CD4-positive, alpha-beta T cell treated with Interleukin-17A for 4 hours (primary cell): Measurements from ENCODE around the gene CD2BP2.
"Not testable (repeated sequence)": the region's sequence is repeated elsewhere in the genome, so short reads cannot be mapped to it uniquely, and the experiment has no call there.

Experiments used
- DNase-seq: peaks from one replicate; pipeline ENCODE4 v3.0.0-alpha.2; 2020; ENCODE audit warnings: mixed read lengths

Gene CD2BP2

DNA sequence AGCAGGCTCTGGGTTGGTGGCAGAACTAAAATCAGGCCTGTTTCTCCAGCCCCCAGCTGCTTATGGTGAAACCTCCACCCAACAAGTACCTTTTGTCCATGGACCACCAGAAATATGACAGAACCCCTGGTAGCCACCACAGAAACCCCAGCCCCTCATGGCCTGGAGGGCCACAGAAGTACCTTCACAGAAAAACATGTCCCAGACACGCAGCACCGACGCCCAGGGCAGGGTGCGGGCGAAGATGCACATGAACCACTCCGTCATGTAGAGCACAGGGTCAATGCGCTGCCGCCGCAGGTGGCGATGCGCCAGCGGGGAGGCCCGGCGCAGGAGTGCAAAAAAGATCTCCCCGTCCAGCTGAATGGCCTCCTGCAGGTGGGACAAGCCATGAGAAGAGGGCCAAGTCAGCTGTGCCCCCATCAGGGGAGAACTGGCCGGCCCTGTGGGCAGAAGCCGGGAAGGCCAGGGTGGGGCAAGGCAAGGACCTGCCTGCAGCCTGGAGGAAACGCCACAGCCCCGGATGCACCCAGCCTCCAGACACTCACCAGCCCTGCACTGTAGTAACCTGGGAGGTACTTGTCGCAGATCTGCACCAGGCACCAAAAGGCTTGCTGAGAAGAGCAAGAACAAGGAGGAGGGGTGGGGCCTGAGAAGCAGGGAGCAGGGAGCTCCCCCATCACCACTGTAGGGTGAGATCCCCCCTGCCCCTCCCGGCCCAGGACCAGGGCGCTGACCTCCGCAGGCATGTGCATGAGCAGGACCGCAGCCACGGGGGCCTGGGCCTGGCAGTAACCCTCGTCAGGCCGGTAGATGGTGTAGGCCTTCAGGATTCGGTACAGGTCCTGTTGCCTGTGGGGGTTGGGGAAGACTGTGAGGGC, 4.1 kb upstream of the CD2BP2 start:
- no peak for DNase-seq

DNA sequence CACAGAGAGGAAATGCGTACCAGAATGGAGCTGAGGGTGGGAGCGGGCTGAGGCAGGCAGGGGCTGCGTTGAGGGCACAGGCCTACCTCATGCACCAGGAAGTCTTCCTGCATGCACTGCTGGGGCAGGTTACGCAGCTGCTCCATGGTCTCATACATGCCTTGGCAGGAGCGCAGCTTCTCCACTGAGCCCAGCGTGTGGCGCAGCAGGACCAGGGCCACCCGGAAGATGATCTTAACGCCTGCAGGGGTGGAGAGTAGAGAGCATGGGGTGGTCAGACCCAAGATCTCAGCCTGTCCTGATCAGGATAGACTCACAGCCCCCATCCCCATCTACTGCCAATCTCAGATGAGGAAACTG, 3.4 kb upstream of the CD2BP2 start:
- no peak for DNase-seq

GRCh38 chr16:30357715-30358576, 2.8 kb upstream of the CD2BP2 start:
- no peak for DNase-seq

DNA sequence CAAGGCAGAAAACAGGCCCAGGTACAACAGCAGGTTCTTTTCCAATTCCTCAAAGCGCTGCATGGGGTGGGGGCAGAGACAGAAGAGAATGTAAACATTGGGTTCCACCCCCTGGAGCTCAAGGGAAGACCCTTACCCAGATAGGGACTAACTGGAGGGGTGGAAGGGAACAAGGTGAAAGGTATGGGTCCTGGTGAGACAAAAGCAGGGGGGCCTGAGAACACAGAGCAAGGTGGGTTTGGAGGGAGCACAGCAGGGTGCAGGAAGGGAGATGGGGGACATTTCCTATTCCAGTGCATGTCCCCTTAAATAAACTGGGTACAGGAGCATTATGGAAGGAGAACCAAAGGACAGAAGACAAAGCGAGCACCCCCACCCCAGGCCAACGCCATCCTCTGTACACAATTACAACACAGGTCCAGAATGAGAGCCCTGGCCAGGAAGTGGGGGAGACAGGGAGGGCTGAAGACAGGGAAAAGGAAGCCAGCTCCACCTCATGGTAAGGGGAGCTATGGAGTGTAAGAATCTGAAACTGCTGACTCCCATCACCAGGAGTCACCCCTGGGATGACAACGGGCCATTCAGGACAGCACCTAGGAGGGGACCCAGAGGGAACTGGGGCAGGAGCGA, 2.1 kb upstream of the CD2BP2 start:
- no peak for DNase-seq

DNA sequence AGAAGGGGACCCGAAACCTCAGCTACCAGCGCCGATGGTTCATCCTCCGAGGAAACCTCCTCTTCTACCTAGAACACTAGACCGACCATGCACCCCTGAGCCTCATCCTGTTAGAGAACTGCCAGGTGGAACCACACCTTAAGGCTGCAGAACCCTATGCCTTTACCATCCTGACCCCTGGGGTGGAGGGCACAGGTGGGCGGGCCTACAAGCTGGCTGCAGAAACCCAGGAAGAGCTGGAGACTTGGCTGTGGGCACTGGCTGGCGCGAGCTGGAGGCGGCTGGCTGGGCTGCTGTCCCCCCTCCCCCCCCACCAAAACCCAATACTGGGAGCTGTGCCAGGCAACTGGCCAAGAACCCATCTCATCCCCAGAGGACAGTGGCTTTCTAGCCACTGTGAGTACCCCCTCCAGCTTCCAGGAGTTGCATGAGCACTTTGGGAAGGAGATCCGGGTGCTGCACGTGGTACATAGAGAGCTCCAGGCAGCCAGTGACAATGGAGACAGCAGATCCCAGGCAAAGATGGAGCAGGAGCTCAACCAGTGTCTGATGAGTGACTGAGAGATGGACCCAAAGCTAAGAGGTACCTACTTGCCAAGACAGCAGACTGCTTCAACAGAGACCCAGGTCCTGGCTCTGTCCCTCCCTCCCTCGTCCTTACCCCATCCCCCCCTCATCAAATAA, 1.4 kb upstream of the CD2BP2 start:
- DNase-seq = no peak

DNA sequence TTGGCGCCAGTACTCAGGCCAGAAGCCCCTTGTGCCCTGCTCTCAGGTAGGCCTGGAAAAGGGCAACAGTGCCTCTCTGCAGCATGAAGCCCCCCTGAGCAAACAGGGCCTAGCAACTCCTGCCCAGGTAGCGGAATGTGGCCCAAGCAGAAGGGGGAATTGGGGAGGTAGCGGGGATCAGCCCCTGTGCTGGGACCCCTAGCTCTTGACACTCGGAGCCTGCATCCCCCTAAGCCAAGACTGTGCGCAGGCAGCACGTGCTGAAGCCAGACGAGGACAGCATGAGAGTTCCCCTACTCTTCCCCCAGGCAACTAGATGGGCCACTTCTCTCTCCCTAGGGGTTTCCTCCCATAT, 823 bp upstream of the CD2BP2 start:
- no peak for DNase-seq

DNA sequence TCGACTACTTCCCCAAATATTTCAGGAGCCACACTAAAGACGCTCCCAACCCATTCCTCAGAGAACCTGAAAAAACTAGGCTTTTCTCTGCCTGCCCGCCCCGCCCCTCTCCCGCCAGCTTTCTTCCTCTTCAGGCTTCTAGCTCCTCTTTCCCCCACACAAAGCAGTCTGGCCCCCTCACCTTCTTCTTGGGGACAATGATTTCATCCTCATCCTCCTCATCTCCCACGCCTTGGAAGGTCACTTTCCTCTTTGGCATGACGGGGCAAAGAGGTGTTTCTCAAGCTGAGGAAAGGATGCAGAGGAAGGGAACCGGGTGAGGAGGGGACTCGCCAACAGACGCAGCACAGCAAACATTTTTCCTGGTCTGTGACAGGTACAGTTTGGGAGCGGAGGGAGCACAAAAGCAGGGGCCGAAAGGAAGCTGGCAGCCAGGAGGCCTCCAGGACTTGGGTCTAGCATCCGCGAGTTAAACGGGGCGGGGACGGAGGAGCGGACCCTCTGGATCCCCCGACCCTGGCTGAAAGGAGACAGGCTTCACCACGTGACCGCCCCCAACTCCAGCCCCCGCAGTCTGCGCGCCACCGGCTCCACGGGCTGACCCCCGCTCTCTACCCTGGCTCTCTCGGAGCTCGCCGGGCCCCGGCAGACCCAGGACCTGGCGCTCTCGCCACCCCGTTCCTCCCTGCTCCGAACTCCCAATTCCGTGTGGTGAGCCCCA, 525 bp downstream of the CD2BP2 start:
- DNase-seq = peak; percentile 23

- no peak for DNase-seq
Measured at GRCh38 chr16:30353438-30354129, 1.5 kb downstream of the CD2BP2 start.

DNA sequence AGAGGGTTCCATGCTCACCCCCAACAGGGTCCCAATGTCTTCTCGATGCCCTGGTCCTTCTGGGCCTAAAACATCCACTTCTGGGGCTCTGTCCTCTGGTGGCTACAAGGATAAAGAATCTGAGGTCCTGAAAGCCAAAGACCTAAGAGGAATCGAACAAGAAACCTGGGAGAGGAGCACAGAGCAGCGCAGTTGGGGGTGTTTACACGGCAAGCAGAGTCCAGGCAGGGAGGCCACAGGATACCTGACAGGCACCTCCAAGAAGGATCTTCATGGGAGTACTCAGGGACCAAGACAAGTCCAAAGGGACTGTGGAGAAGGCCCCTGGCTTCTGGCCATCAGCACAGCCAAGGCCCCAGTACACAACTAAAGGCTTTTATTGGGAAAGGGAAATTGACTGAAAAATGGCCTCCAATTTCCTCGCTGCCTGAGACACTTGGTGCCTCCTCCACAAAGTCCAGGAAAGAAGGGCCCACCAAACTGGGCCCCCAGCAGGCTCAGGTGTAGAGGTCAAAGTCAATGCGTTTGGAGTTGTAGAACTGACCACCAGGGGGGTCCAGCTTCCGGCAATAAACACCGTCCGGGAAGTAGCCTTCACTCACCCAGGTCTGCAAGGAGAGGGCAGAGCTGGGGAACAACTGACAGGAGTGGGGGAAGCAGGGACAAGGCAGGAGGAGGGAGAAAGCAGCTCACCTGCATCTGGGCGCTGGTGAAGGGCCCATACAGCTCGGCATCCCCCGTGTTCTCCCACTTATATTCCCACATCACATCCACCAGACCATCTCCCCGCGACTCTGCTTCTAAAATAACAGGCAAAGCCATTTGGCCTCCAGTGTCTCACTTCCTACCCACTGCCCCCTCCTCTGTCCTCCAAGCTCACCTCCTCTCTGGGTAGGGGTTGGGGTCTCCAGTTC, 2.4 kb downstream of the CD2BP2 start:
- DNase-seq = no peak

- no peak for DNase-seq
Measured at GRCh38 chr16:30351586-30352419, 3.3 kb downstream of the CD2BP2 start.

- no peak for DNase-seq
Measured at GRCh38 chr16:30351001-30351441, 4.1 kb downstream of the CD2BP2 start.

DNA sequence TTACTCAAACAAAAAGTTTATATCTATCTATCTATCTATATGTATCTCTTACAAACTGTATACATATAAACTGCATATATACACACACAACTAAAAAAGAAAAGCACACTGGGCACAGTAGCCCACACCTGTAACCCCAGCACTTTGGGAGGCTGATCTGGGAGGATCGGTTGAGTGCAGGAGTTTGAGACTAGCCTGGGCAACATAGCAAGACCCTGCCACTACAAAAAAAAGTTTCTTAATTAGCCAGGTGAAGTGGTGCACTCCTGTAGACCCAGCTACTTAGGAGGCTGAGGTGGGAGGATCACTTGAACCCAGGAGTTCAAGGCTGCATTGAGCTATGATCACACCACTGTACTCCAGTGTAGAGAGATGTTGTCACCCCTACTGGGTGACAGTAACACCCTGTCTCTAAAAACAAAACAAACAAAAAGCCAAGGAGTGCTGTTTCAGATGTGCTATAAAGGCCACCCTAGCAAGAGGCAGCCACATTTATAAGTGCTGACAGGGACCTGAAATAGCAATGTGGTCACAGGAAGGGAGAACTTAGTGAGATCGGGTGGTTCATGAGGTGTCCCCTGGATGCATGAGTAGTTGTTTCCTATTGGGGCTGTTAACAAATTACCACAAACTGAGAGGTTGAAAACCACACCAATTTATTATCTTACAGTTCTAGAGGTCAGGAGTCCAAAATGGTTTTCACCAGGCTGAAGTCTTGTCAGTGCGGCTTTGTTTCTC, 4.8 kb downstream of the CD2BP2 start:
- no peak for DNase-seq

- no peak for DNase-seq
Measured at GRCh38 chr16:30349675-30350074, 5.4 kb downstream of the CD2BP2 start.

- no peak for DNase-seq
Measured at GRCh38 chr16:30348929-30349328, 6.2 kb downstream of the CD2BP2 start.

- DNase-seq = no peak
Measured at GRCh38 chr16:30348113-30348512, 7.0 kb downstream of the CD2BP2 start.

DNA sequence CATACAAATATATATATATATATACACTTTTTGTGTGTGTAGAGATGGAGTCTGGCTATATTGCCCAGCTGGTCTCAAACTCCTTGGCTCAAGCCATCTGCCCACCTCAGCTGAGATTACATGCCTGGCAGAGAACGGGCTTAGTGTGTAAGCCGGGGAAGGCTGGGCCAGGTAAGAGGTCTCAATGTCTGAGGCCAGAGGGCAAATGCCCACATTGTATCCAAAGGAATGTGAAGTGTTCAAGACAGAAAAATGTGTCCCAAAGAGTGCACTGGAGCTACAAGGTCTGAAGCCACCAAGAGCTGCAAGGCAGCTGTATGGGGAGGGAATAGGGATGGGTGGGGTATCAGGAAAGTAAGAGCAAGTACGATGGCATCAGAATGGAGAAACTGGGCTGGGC, 8.8 kb downstream of the CD2BP2 start:
- no peak for DNase-seq

DNA sequence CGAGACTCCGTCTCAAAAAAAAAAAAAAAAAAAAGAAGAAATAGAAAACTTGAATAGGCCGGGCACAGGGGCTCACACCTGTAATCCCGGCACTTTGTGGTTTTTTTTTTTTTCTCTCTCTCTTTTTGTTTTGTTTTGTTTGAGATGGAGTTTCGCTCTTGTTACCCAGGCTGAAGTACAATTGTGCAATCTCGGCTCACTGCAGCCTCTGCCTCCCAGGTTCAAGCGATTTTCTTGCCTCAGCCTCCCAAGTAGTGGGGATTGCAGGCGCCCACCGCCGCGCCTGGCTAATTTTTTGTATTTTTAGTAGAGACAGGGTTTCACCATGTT, 11.7 kb downstream of the CD2BP2 start:
- not testable (repeated sequence) for DNase-seq

GRCh38 chr16:30342751-30343490, 12.2 kb downstream of the CD2BP2 start:
- DNase-seq = no peak
